ENCODE data around the gene HBG1.

Gene HBG1

GRCh38 chr11:5246772-5247471, 2.7 kb downstream of the HBG1 start:
- DNase-seq (ENCODE audit: low read depth), result no peak

GRCh38 chr11:5245155-5245554, 4.5 kb downstream of the HBG1 start:
- no peak for DNase-seq (ENCODE audit: low read depth)

GRCh38 chr11:5243816-5244180, 5.9 kb downstream of the HBG1 start:
- DNase-seq (ENCODE audit: low read depth), result no peak

GRCh38 chr11:5242933-5243815, 6.5 kb downstream of the HBG1 start:
- no peak for DNase-seq (ENCODE audit: low read depth)

- DNase-seq (ENCODE audit: low read depth), result no peak
Measured at GRCh38 chr11:5242208-5242607, 7.4 kb downstream of the HBG1 start.

GRCh38 chr11:5241458-5241857, 8.2 kb downstream of the HBG1 start:
- no peak for DNase-seq (ENCODE audit: low read depth)

- DNase-seq (ENCODE audit: low read depth), result no peak
Measured at GRCh38 chr11:5240458-5240857, 9.2 kb downstream of the HBG1 start.

- no peak for DNase-seq (ENCODE audit: low read depth)
Measured at GRCh38 chr11:5240056-5240455, 9.6 kb downstream of the HBG1 start.

GRCh38 chr11:5239046-5239445, 10.6 kb downstream of the HBG1 start:
- no peak for DNase-seq (ENCODE audit: low read depth)

- no peak for DNase-seq (ENCODE audit: low read depth)
Measured at GRCh38 chr11:5238486-5238885, 11.2 kb downstream of the HBG1 start.

- DNase-seq (ENCODE audit: low read depth), result no peak
Measured at GRCh38 chr11:5237420-5237819, 12.2 kb downstream of the HBG1 start.

GRCh38 chr11:5235364-5236095, 14.1 kb downstream of the HBG1 start:
- DNase-seq (ENCODE audit: low read depth), result no peak

GRCh38 chr11:5234381-5234834, 15.2 kb downstream of the HBG1 start, which contains the start of gene HBD:
HBD (minus strand) TSS chr11:5234483; CDS start chr11:5234433, 50 bp downstream.
- DNase-seq (ENCODE audit: low read depth), result no peak

- no peak for DNase-seq (ENCODE audit: low read depth)
Measured at GRCh38 chr11:5233307-5233706, 16.4 kb downstream of the HBG1 start.

GRCh38 chr11:5232821-5233220, 16.8 kb downstream of the HBG1 start:
- no peak for DNase-seq (ENCODE audit: low read depth)

GRCh38 chr11:5232176-5232575, 17.5 kb downstream of the HBG1 start:
- no peak for DNase-seq (ENCODE audit: low read depth)

- no peak for DNase-seq (ENCODE audit: low read depth)
Measured at GRCh38 chr11:5231111-5231510, 18.5 kb downstream of the HBG1 start.

- DNase-seq (ENCODE audit: low read depth), result no peak
Measured at GRCh38 chr11:5230266-5230665, 19.4 kb downstream of the HBG1 start.

GRCh38 chr11:5229796-5230195, 19.9 kb downstream of the HBG1 start:
- no peak for DNase-seq (ENCODE audit: low read depth)

GRCh38 chr11:5229356-5229755, 20.3 kb downstream of the HBG1 start:
- DNase-seq (ENCODE audit: low read depth), result no peak

- DNase-seq (ENCODE audit: low read depth), result no peak
Measured at GRCh38 chr11:5228124-5228523, 21.5 kb downstream of the HBG1 start.

- DNase-seq (ENCODE audit: low read depth), result no peak
Measured at GRCh38 chr11:5227681-5228080, 22.0 kb downstream of the HBG1 start.

Data from fibroblast of gingiva (primary cell).